ENCODE results near the gene SHD. TPM values are rescaled to one million over a fixed set of nuclear protein-coding genes. Genes with fewer than 3 reads are reported as not detected.

SHD gene
- total and polyA plus RNA-seq, 2 of the 4 experiments (the other 2 are of a cell fraction), result not detected

DNA sequence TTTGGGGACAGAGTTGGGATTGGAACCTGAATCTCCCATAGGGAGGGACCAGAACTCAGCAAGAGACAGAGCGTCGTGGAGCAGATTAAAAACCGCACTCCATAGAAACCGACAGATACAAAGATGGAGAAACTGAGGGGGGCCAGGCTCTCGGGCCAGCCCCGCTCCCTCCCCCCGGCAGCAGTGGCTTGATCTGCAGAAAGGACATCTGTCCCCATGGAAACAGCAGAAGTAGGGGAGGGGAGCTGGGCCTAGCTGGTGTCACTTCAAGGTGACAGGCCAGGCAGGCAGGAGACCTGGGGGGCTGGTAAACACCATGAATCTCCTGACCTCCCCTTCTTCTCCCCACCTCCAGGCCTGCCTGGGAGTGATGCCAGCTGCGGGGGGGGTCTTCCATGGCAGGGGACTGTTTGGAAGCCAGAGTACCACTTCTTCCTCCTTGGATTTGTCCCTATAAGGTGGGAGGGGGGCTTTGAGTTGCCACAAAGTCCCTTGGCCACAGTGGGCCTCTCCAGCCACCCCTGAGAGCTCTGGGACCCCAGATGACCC is 12.2 kb downstream of the SHD start:
- H3K79me1 ChIP-seq (ENCODE audit: low read depth in 1 of 2, low read length in 2 of 2), result no peaks in the 10 kb centered on the region
- H2BK5ac ChIP-seq (ENCODE audit: low read depth, low read length, poor library complexity, severe bottlenecking), result no peak overlapping the region
- 80% methylated on average over 1 of the region's 8 CpGs; no CpG with 5 or more reads in 1 of the 2 experiments for WGBS, 2 experiments (ENCODE audit: extremely low coverage in 2 of 2, insufficient read length in 1 of 2)
- ChIA-PET POLR2A (ENCODE audit: unreplicated experiment) (no interaction called here), CTCF (interaction anchor here (0.6 kb wide), 1 partner anchor 82 kb away, joined by 3 read pairs; no protein-coding TSS in a partner anchor)
- dilution Hi-C loops (cut with HindIII; ENCODE audit: low sequenced_read_pairs, unreplicated experiment) (no loop called here), in situ Hi-C loops (cut with MboI; ENCODE audit: low sequenced_read_pairs) (no loop called here), intact Hi-C loops (cut with micrococcal nuclease) (no loop called here)
- no peak overlapping the region for H3K4ac ChIP-seq (ENCODE audit: low read depth, low read length)
- DNase-seq (no peak), ATAC-seq (ENCODE audit: low read depth) (no peak)
- H4K5ac ChIP-seq (ENCODE audit: low read depth, low read length), result no peak overlapping the region
- no peak overlapping the region for H4K91ac ChIP-seq (ENCODE audit: insufficient read depth, low read depth, low read length)
- no peaks in the 10 kb centered on the region for H4K20me1 ChIP-seq (ENCODE audit: insufficient read depth, low read length)
- no peak overlapping the region for H3K4me2 ChIP-seq (ENCODE audit: low read depth, low read length)
- no peak overlapping the region for H3K27ac ChIP-seq (ENCODE audit: insufficient read depth, low read length)
- BruUV-seq (replicated peaks), result no TSS peak
- no peaks in the 10 kb centered on the region for H3K36me3 ChIP-seq (ENCODE audit: control insufficient read depth, insufficient read depth, low read length)
- H2BK15ac ChIP-seq (ENCODE audit: low read depth, low read length), result no peak overlapping the region
- H3K23ac ChIP-seq (ENCODE audit: low read depth, low read length), result no peak overlapping the region
- H3K56ac ChIP-seq (ENCODE audit: extremely low read depth, insufficient read depth, low read length), result no peak overlapping the region
- H3K27me3 ChIP-seq (ENCODE audit: control insufficient read depth, insufficient read depth, low read length), result peaks cover 17% of the 10 kb centered on the region
- no peaks in the 10 kb centered on the region for H3K9me1 ChIP-seq (ENCODE audit: insufficient read depth, low read length)
- no peak for TF ChIP-seq BHLHE40 (IDR thresholded peaks at IDR 0.05; ENCODE audit: low read depth, low read length)
- TF ChIP-seq, protein P1, sequence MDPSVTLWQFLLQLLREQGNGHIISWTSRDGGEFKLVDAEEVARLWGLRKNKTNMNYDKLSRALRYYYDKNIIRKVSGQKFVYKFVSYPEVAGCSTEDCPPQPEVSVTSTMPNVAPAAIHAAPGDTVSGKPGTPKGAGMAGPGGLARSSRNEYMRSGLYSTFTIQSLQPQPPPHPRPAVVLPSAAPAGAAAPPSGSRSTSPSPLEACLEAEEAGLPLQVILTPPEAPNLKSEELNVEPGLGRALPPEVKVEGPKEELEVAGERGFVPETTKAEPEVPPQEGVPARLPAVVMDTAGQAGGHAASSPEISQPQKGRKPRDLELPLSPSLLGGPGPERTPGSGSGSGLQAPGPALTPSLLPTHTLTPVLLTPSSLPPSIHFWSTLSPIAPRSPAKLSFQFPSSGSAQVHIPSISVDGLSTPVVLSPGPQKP (IDR thresholded peaks at IDR 0.05; ENCODE audit: borderline replicate concordance, low read depth, low read length), result no peak
- TF ChIP-seq RCOR1 (IDR thresholded peaks at IDR 0.05; ENCODE audit: insufficient replicate concordance, low read length), result no peak
- TF ChIP-seq, protein P2, sequence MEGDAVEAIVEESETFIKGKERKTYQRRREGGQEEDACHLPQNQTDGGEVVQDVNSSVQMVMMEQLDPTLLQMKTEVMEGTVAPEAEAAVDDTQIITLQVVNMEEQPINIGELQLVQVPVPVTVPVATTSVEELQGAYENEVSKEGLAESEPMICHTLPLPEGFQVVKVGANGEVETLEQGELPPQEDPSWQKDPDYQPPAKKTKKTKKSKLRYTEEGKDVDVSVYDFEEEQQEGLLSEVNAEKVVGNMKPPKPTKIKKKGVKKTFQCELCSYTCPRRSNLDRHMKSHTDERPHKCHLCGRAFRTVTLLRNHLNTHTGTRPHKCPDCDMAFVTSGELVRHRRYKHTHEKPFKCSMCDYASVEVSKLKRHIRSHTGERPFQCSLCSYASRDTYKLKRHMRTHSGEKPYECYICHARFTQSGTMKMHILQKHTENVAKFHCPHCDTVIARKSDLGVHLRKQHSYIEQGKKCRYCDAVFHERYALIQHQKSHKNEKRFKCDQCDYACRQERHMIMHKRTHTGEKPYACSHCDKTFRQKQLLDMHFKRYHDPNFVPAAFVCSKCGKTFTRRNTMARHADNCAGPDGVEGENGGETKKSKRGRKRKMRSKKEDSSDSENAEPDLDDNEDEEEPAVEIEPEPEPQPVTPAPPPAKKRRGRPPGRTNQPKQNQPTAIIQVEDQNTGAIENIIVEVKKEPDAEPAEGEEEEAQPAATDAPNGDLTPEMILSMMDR (conservative IDR thresholded peaks at IDR 0.05; ENCODE audit: low read depth, low read length), result no peak
- TF ChIP-seq RAD21 (IDR thresholded peaks at IDR 0.05; ENCODE audit: low read length), result no peak
- TF ChIP-seq FOS (IDR thresholded peaks at IDR 0.05; ENCODE audit: low read depth, low read length), result no peak
- TF ChIP-seq SMC3 (IDR thresholded peaks at IDR 0.05; ENCODE audit: low read depth, low read length), result no peak
- no peak for TF ChIP-seq CHD1 (IDR thresholded peaks at IDR 0.05; ENCODE audit: low read depth, low read length)
- no peak for TF ChIP-seq MXI1 (IDR thresholded peaks at IDR 0.05; ENCODE audit: borderline replicate concordance, low read depth, low read length)
- no peak for TF ChIP-seq MAZ (IDR thresholded peaks at IDR 0.05; ENCODE audit: borderline replicate concordance, low read depth, low read length)
- TF ChIP-seq, protein P3, sequence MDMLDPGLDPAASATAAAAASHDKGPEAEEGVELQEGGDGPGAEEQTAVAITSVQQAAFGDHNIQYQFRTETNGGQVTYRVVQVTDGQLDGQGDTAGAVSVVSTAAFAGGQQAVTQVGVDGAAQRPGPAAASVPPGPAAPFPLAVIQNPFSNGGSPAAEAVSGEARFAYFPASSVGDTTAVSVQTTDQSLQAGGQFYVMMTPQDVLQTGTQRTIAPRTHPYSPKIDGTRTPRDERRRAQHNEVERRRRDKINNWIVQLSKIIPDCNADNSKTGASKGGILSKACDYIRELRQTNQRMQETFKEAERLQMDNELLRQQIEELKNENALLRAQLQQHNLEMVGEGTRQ (IDR thresholded peaks at IDR 0.05; ENCODE audit: low read depth, low read length), result no peak
- TF ChIP-seq POLR2A (IDR thresholded peaks at IDR 0.05; ENCODE audit: low read depth, low read length), result no peak
- TF ChIP-seq MAFK (IDR thresholded peaks at IDR 0.05; ENCODE audit: low read depth, low read length), result no peak
- peak overlapping the region; percentile 43 for H2AFZ ChIP-seq (replicated peaks; ENCODE audit: low read length, poor library complexity)
- H2BK20ac ChIP-seq (ENCODE audit: low read depth, low read length), result no peak overlapping the region
- H3K14ac ChIP-seq (replicated peaks; ENCODE audit: low read depth, low read length), result no peak overlapping the region
- no peak overlapping the region for H2BK120ac ChIP-seq (ENCODE audit: low read depth, low read length)
- H3K18ac ChIP-seq (ENCODE audit: low read depth, low read length), result no peak overlapping the region
- H3K4me3 ChIP-seq (ENCODE audit: insufficient read depth, low read depth, low read length), result no peak overlapping the region
- H2AK5ac ChIP-seq (ENCODE audit: low read depth, low read length), result no peak overlapping the region
- no peak overlapping the region for H2AK9ac ChIP-seq (replicated peaks; ENCODE audit: low read depth, low read length, poor library complexity)
- no peaks in the 10 kb centered on the region for H3K9me3 ChIP-seq (ENCODE audit: control insufficient read depth, insufficient read depth, low read length)
- H3K4me1 ChIP-seq (ENCODE audit: control insufficient read depth, insufficient read depth, low read length), result peaks cover under 1% of the 10 kb centered on the region; the same call in 1 of the 2 replicates
- H4K8ac ChIP-seq (ENCODE audit: low read depth in 2 of 2, low read length in 2 of 2), result no peak overlapping the region
- no peak overlapping the region for H3K9ac ChIP-seq (ENCODE audit: low read depth, low read length)
